GM04503 (cell line): ENCODE data around the gene HINT1.
A peak's percentile ranks its signal among the peaks of the same experiment; 100 is the strongest.
"Not testable (repeated sequence)": the region's sequence is repeated elsewhere in the genome, so short reads cannot be mapped to it uniquely, and the experiment has no call there.

Source experiments
- DNase-seq: peaks from one replicate; pipeline ENCODE4 v3.0.0-alpha.2; 2012; ENCODE audit warnings: low read depth

HINT1 gene

GRCh38 chr5:131165119-131165727 is at the start of gene HINT1:
HINT1 (minus strand) TSS chr5:131165256; CDS start chr5:131165205, 51 bp downstream.
- DNase-seq, result peak; percentile 33

GRCh38 chr5:131214609-131215227 is 49.7 kb upstream of the HINT1 start:
- DNase-seq, result no peak

- DNase-seq, result no peak
Observed at GRCh38 chr5:131212471-131213021, 47.5 kb upstream of the HINT1 start.

DNA sequence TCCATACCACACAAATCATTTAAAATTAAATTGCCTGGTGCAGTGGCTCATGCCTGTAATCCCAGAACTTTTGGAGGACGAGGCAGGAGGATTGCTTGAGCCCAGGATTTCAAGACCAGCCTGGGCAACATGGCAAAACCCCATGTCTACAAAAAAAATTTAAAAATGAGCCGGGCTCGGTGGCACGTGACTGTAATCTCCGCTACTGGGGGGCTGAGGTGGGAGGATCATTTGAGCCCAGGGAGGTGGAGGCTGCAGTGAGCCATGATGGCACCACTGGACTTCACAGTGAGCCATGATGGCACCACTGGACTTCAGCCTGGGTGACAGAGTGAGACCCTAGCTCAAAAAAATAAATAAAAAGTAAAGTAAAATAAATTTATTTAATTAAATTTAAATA is 46.6 kb upstream of the HINT1 start:
- no peak for DNase-seq

DNA sequence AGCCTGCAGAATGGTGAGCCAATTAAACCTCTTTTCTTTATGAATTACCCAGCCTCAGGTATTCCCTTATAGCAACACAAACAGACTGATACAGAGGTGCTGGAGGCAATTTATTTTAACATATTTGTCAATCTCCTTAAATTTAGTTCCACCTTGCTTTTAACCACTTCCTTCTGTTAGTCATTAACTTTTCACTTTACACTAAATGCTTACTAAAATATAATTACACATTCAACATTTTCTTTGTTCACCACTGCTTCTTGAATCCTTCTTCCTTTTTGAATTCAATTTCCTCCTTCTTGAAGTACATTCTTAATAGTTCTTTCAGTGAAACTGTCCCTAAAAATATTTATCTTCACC is 45.1 kb upstream of the HINT1 start:
- no peak for DNase-seq

DNA sequence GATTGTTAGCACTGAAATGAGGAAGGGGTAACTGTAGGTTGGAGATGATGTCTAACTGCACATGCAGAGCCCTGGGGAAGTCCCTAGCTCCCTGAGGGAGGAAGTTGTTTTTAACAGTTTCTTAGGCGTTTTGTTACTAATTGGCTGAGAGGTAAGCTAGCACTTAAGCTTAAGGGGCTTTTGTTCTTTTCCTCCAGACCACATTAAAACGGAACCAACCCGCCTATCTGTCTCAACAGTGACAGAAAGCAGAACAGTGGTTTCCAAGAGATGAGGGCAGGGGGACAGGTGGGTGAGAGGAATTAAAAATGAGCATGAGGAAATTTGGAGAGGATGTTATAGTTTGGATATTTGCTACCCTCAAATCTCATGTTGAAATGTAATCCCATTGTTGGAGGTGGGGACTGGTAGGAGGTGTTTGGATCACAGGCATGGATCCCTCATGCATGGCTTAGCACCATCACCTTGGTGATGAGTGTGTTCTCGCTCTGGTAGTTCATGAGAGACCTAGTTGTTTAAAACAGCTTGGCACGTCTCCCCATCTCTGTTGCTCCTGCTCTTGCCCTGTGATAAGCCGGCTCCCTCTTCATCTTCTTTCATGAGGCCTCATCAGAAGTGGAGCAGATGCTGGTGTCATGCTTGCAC is 44.6 kb upstream of the HINT1 start:
- DNase-seq, result no peak

GRCh38 chr5:131209175-131209505 is 44.1 kb upstream of the HINT1 start:
- no peak for DNase-seq

- no peak for DNase-seq
Observed at GRCh38 chr5:131206772-131207171, 41.7 kb upstream of the HINT1 start.

GRCh38 chr5:131206061-131206460 is 41.0 kb upstream of the HINT1 start:
- no peak for DNase-seq

DNA sequence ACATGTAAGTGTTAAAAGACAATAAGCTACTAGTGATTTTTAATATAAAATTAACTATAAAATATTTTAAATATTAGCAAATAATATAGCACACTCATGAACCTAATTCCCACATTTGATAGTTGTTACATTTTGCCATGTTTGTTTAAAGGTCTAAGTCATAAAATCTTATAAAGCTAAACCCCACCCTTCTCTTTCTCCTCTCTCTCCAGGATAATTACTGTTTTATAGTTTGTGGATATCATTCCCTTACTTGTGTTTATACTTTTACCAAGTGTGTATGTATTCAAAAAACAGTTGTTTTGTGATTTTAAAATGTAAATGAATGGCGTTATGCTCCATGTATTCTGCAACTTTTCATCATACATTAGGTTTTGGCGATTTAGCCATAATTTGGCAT is 39.9 kb upstream of the HINT1 start:
- DNase-seq, result no peak

GRCh38 chr5:131200560-131200959 is 35.5 kb upstream of the HINT1 start:
- DNase-seq, result no peak

DNA sequence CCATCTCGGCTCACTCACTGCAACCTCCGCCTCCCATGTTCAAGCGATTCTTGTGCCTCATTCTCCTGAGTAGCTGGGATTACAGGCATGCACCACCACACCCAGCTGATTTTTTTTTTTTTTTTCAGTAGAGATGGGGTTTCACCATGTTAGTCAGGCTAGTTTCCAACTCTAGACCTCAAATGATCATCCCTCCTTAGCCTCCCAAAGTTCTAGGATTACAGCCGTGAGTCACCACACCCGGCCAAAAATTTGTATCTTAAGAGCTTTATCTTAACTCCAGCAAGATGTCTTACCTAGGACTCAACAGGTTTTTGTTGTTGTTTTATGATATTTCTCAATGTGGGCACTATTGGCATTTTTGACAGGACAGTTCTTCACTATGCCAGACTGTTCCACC is 33.6 kb upstream of the HINT1 start:
- DNase-seq, result peak; percentile 4

GRCh38 chr5:131196331-131196730 is 31.3 kb upstream of the HINT1 start:
- peak; percentile 5 for DNase-seq

GRCh38 chr5:131195696-131196095 is 30.6 kb upstream of the HINT1 start:
- no peak for DNase-seq

- no peak for DNase-seq
Observed at GRCh38 chr5:131194725-131195124, 29.7 kb upstream of the HINT1 start.

- DNase-seq, result not testable (repeated sequence)
Observed at GRCh38 chr5:131193897-131194296, 28.8 kb upstream of the HINT1 start.

- no peak for DNase-seq
Observed at GRCh38 chr5:131193106-131193505, 28.1 kb upstream of the HINT1 start.

DNA sequence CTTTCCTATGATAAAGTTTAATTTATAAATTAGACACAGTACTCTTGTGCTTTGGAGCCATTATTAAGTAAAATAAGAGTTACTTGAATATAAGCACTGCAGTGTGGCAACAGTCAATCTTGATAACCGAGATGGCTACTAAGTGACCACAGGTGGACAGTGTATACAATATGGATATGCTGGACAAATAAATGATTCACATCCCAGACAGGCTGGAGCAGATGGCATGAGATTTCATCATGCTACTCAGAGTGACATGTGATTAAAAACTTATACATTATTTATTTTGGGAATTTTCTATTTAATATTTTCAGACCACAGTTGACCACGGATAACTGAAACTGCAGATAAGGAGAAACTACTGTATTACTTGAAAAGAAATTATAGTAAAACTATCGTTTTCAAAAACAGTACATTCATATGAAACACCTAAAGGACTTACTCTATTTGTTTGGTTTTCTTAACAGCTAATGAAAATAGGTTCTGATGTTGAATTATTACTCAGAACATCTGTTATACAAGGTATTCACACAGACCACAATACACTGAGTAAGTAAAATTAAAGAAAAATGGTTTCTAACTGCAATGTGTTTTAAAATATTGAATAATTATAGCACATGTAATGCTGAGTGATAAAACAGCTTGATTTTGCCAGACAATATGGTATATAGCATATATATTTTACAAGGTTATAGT is 21.7 kb upstream of the HINT1 start:
- DNase-seq, result no peak

DNA sequence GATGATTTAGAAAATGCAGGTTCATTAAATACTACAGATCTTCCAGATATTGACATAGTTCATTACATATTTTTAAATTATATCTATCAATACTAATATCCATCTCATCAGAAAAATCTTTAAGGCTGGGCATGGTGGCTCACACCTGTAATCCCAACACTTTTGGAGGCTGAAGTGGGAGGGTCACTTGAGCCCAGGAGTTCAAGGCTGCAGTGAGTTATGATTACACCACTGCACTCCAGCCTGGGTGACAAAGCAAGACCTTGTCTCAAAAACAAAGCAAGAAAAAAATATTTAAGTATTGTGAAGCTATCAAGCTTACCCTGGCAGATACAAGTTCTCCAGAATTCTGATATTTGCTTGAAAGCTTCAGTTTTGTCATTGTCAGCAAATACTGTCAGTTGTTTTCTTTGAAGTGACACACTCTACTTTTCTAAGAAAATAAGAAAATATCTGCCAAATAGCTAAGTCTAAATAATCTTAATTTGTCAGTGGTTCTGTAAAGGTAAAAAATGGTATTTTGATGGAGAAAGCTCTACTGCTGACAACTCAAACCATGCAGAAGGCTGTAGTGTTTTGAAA is 20.6 kb upstream of the HINT1 start:
- DNase-seq, result no peak

DNA sequence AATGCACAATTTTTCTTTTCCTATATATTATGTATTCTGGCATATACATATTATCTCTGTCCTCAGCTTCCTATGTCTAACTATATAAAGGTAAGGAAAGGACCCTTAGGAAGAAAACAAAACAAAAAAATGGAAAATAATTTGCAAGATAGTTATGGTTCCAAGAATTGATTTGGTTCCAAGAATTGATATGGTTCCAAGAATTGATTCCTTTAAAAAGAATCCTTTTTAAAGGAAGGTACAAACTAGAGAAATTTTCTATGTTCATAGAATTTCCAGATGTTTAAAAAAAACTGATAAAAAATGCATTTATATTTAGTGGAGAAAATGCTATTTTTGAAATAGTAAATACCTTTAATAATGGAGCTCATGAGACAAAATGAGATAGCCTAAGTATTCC is 17.8 kb upstream of the HINT1 start:
- DNase-seq, result no peak

DNA sequence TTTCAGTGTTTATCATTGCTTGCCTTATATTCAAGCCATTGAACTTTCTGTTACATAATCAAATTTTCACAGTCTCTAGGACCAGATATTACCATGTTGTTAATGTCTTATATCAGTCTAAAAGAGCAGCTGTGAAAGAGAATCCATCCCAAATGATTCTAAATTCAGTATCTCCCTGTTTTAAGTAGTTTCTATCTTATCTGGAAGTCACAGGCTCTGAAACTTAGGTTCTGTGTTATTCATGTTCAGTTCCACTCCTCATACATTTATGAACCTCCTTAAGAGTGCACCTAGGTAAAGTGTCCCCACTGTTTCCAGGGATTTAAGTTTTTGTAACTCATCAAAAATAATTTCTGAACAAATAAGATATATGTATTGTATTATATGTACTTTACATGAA is 15.4 kb upstream of the HINT1 start:
- DNase-seq, result no peak

GRCh38 chr5:131171276-131171810 is 6.3 kb upstream of the HINT1 start:
- DNase-seq, result no peak
